Liver (tissue), 9 donors: ENCODE measurements around the gene SLC24A3. TPM values are rescaled to one million over a fixed set of nuclear protein-coding genes. Genes with fewer than 3 reads are reported as not detected.

Source experiments
- DNase-seq: peaks from one replicate; pipeline ENCODE4 v3.0.0-alpha.2; 2017; ENCODE audit warnings: low spot score
- H3K27ac ChIP-seq, 2 donors: one replicate each; pipeline ENCODE4 v1.7.0; 2013; ENCODE audit warnings: inconsistent platforms in 2 of 2, low read length in 2 of 2, control low read depth in 1 of 2, low read depth in 1 of 2, mild to moderate bottlenecking in 1 of 2
- H3K27me3 ChIP-seq, 4 donors: one replicate each; pipeline versions ENCODE4 v1.6.1 to v1.7.0; 2013; ENCODE audit warnings: low read length in 3 of 4, inconsistent platforms in 1 of 4, mild to moderate bottlenecking in 1 of 4, moderate library complexity in 1 of 4; ENCODE audit not compliant: control insufficient read depth in 4 of 4, insufficient read depth in 4 of 4
- H3K36me3 ChIP-seq, 4 donors: one replicate each; pipeline versions ENCODE4 v1.6.1 to v1.7.0; 2013; ENCODE audit warnings: low read length in 3 of 4, mild to moderate bottlenecking in 3 of 4, low read depth in 1 of 4, moderate library complexity in 1 of 4; ENCODE audit not compliant: control insufficient read depth in 4 of 4, insufficient read depth in 3 of 4
- H3K4me1 ChIP-seq, 4 donors: one replicate each; pipeline versions ENCODE4 v1.6.1 to v1.7.0; 2013; ENCODE audit warnings: low read length in 3 of 4, mild to moderate bottlenecking in 3 of 4, moderate library complexity in 1 of 4; ENCODE audit not compliant: control insufficient read depth in 4 of 4, insufficient read depth in 4 of 4
- H3K4me3 ChIP-seq, 3 donors: one replicate each; pipeline versions ENCODE4 v1.6.1 to v1.7.0; 2013; ENCODE audit warnings: low read length in 3 of 3, control low read depth in 1 of 3, low read depth in 1 of 3, mild to moderate bottlenecking in 1 of 3
- H3K9ac ChIP-seq, 2 donors: one replicate each; pipeline ENCODE4 v1.7.0; 2013; ENCODE audit warnings: low read length in 2 of 2, mild to moderate bottlenecking in 2 of 2, moderate library complexity in 2 of 2, control low read depth in 1 of 2, low read depth in 1 of 2
- H3K9me3 ChIP-seq, 4 donors: one replicate each; pipeline versions ENCODE4 v1.6.1 to v1.7.0; 2013; ENCODE audit warnings: low read length in 3 of 4; ENCODE audit not compliant: control insufficient read depth in 4 of 4
- EGR1 ChIP-seq, 2 donors: IDR thresholded peaks; 2 replicates each; pipeline ENCODE4 v1.6.1; 2016 to 2018; ENCODE audit warnings: antibody characterized with exemption in 2 of 2, low read depth in 2 of 2
- FOXA1 ChIP-seq: IDR thresholded peaks from 2 replicates; pipeline ENCODE4 v1.6.1; 2016; ENCODE audit warnings: antibody characterized with exemption
- FOXA2 ChIP-seq: IDR thresholded peaks from 2 replicates; pipeline ENCODE4 v1.6.1; 2016; ENCODE audit warnings: antibody characterized with exemption
- GABPA ChIP-seq, 2 donors: IDR thresholded peaks in 1 of 2; conservative IDR thresholded peaks in 1 of 2; 2 replicates each; pipeline ENCODE4 v1.6.1; 2016; ENCODE audit warnings: antibody characterized with exemption in 2 of 2, mild to moderate bottlenecking in 1 of 2, moderate library complexity in 1 of 2
- HNF4A ChIP-seq, 2 donors: conservative IDR thresholded peaks; 2 replicates each; pipeline ENCODE4 v1.6.1; 2016; ENCODE audit warnings: antibody characterized with exemption in 2 of 2, mild to moderate bottlenecking in 2 of 2
- HNF4G ChIP-seq: IDR thresholded peaks from 2 replicates; pipeline ENCODE4 v1.6.1; 2016; ENCODE audit warnings: antibody characterized with exemption
- JUND ChIP-seq, 2 donors: IDR thresholded peaks; 2 replicates each; pipeline ENCODE4 v1.6.1; 2016; ENCODE audit warnings: antibody characterized with exemption in 2 of 2
- NR2F2 ChIP-seq: IDR thresholded peaks from 2 replicates; pipeline ENCODE4 v1.6.1; 2016; ENCODE audit warnings: antibody characterized with exemption
- RAD21 ChIP-seq, 2 donors: IDR thresholded peaks; 2 replicates each; pipeline ENCODE4 v1.6.1; 2016; ENCODE audit warnings: antibody characterized with exemption in 2 of 2, mild to moderate bottlenecking in 2 of 2
- RXRA ChIP-seq, 2 donors: IDR thresholded peaks; 2 replicates each; pipeline ENCODE4 v1.6.1; 2017 to 2018; ENCODE audit warnings: antibody characterized with exemption in 2 of 2, mild to moderate bottlenecking in 1 of 2
- SP1 ChIP-seq: IDR thresholded peaks from 2 replicates; pipeline ENCODE4 v1.6.1; 2018; ENCODE audit warnings: antibody characterized with exemption, mild to moderate bottlenecking
- TAF1 ChIP-seq: conservative IDR thresholded peaks from 2 replicates; pipeline ENCODE4 v1.6.1; 2016; ENCODE audit warnings: antibody characterized with exemption, mild to moderate bottlenecking
- YY1 ChIP-seq: IDR thresholded peaks from 2 replicates; pipeline ENCODE4 v1.6.1; 2016; ENCODE audit warnings: antibody characterized with exemption, mild to moderate bottlenecking
- WGBS: extraction: QIAGEN DNeasy Blood & Tissue Kit; methylation state at CpG from one replicate; pipeline ENCODE4 v1.1.7; 2013; 5-methylcytosine and 5-hydroxymethylcytosine counted together
- polyA plus RNA-seq, 2 donors: library from polyadenylated mRNA; stranded (reverse) in 1 of 2; unstranded in 1 of 2; fragments of 200-250 nt in 1 of 2; fragments of >200 nt in 1 of 2; fragmentation: Nextera tagmentation in 1 of 2; extraction: Ambion mirVana in 1 of 2; gene quantifications; one replicate each; pipeline versions ENCODE4 v1.2.1 to v1.2.3, GENCODE V29; 2013 to 2015
- total RNA-seq, 2 donors: library from RNA; depleted of rRNA; stranded (reverse); fragments of >200 nt; gene quantifications; one replicate each; pipeline ENCODE4 v1.2.3, GENCODE V29; 2014
- TF ChIP-seq, protein P1 (sequence below): IDR thresholded peaks from 2 replicates; pipeline ENCODE4 v1.6.1; 2016; ENCODE audit warnings: antibody characterized with exemption
- TF ChIP-seq, protein P2 (sequence below): IDR thresholded peaks from 2 replicates; pipeline ENCODE4 v1.6.1; 2016; ENCODE audit warnings: antibody characterized with exemption, mild to moderate bottlenecking
- TF ChIP-seq, protein P3 (sequence below): fragments of 150-350 bp; IDR thresholded peaks from 2 replicates; pipeline ENCODE4 v1.5.1; 2017; ENCODE audit warnings: improper control_type of control experiment, low read depth, low read length; ENCODE audit not compliant: missing input control
- TF ChIP-seq, protein P4 (sequence below): IDR thresholded peaks from 2 replicates; pipeline ENCODE4 v1.6.1; 2016; ENCODE audit warnings: antibody characterized with exemption
- donor health status: healthy.
- donor health status: healthy.
- donor health status: healthy.
- donor health status: healthy.
- donor health status: healthy.

SLC24A3 gene
- total and polyA plus RNA-seq, 4 donors, result 0.28 to 1.8 (median 0.46) TPM

DNA sequence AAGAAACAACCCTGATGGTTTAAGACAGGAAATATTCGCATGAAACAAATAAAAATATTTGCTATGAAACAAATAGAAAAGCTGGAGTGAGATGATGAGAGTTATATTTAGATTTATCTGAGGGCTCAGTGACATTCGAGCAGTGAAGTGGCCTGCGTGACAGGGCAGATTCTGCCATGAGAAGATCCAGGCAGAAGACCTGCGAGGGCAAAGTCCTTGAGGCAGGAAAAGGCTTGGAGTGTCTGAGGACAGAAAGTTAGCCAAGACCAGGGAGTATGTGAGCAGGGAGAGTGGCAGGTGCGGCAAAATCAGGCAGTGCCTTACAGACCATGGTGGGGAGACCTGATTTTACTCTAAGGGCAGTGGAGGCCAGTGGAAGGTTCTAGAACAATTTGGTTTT lies 478.7 kb downstream of the SLC24A3 start:
- DNase-seq, result no peak
- H3K9me3 ChIP-seq, result no peaks in the 10 kb centered on the region
- TF ChIP-seq TAF1, result no peak
- no peak for TF ChIP-seq RXRA (IDR thresholded peaks at IDR 0.05)
- TF ChIP-seq EGR1 (IDR thresholded peaks at IDR 0.05; ENCODE audit: low read depth in 2 of 2), result no peak
- TF ChIP-seq SP1, result no peak
- TF ChIP-seq, protein P1, sequence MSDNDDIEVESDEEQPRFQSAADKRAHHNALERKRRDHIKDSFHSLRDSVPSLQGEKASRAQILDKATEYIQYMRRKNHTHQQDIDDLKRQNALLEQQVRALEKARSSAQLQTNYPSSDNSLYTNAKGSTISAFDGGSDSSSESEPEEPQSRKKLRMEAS, result no peak
- no peak for TF ChIP-seq HNF4G
- no peak for TF ChIP-seq NR2F2
- no peak for TF ChIP-seq JUND (IDR thresholded peaks at IDR 0.05)
- TF ChIP-seq, protein P2, sequence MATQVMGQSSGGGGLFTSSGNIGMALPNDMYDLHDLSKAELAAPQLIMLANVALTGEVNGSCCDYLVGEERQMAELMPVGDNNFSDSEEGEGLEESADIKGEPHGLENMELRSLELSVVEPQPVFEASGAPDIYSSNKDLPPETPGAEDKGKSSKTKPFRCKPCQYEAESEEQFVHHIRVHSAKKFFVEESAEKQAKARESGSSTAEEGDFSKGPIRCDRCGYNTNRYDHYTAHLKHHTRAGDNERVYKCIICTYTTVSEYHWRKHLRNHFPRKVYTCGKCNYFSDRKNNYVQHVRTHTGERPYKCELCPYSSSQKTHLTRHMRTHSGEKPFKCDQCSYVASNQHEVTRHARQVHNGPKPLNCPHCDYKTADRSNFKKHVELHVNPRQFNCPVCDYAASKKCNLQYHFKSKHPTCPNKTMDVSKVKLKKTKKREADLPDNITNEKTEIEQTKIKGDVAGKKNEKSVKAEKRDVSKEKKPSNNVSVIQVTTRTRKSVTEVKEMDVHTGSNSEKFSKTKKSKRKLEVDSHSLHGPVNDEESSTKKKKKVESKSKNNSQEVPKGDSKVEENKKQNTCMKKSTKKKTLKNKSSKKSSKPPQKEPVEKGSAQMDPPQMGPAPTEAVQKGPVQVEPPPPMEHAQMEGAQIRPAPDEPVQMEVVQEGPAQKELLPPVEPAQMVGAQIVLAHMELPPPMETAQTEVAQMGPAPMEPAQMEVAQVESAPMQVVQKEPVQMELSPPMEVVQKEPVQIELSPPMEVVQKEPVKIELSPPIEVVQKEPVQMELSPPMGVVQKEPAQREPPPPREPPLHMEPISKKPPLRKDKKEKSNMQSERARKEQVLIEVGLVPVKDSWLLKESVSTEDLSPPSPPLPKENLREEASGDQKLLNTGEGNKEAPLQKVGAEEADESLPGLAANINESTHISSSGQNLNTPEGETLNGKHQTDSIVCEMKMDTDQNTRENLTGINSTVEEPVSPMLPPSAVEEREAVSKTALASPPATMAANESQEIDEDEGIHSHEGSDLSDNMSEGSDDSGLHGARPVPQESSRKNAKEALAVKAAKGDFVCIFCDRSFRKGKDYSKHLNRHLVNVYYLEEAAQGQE, result no peak
- TF ChIP-seq YY1, result no peak
- no peak for TF ChIP-seq HNF4A (conservative IDR thresholded peaks at IDR 0.05)
- TF ChIP-seq GABPA (IDR thresholded peaks at IDR 0.05 in 1 of 2, conservative IDR thresholded peaks at IDR 0.05 in 1 of 2), result no peak
- TF ChIP-seq FOXA2, result no peak
- TF ChIP-seq RAD21 (IDR thresholded peaks at IDR 0.05), result no peak
- TF ChIP-seq, protein P3, sequence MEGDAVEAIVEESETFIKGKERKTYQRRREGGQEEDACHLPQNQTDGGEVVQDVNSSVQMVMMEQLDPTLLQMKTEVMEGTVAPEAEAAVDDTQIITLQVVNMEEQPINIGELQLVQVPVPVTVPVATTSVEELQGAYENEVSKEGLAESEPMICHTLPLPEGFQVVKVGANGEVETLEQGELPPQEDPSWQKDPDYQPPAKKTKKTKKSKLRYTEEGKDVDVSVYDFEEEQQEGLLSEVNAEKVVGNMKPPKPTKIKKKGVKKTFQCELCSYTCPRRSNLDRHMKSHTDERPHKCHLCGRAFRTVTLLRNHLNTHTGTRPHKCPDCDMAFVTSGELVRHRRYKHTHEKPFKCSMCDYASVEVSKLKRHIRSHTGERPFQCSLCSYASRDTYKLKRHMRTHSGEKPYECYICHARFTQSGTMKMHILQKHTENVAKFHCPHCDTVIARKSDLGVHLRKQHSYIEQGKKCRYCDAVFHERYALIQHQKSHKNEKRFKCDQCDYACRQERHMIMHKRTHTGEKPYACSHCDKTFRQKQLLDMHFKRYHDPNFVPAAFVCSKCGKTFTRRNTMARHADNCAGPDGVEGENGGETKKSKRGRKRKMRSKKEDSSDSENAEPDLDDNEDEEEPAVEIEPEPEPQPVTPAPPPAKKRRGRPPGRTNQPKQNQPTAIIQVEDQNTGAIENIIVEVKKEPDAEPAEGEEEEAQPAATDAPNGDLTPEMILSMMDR, result no peak
- no peak for TF ChIP-seq FOXA1
- TF ChIP-seq, protein P4, sequence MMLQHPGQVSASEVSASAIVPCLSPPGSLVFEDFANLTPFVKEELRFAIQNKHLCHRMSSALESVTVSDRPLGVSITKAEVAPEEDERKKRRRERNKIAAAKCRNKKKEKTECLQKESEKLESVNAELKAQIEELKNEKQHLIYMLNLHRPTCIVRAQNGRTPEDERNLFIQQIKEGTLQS, result no peak
- H3K36me3 ChIP-seq, result no peaks in the 10 kb centered on the region
- H3K9ac ChIP-seq, result no peak overlapping the region
- H3K4me1 ChIP-seq, result no peaks in the 10 kb centered on the region
- H3K27ac ChIP-seq, result no peak overlapping the region
- no peak overlapping the region for H3K4me3 ChIP-seq
- 84% methylated on average over 5 of the region's 5 CpGs for WGBS
- H3K27me3 ChIP-seq, result no peaks in the 10 kb centered on the region

DNA sequence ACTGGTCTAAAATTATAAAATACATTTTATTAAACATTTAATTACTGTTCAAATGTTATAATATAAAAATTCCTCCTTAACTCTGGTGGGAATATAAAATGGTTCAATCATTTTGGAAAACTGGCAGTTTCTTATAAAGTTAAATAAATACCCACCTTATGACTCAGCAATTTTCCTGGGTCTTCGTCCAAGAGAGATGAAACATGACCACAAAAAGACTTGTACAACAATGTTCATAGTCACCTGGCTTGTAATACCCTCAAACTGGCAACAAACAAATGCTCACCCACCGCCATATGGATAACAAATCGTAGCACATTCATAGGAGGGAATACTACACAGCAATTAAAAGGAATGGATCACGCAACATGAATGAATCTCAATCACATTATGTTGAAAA lies 479.7 kb downstream of the SLC24A3 start:
- H3K4me1 ChIP-seq, result no peaks in the 10 kb centered on the region
- no peaks in the 10 kb centered on the region for H3K36me3 ChIP-seq
- DNase-seq, result no peak
- TF ChIP-seq, protein P3, result no peak
- H3K9me3 ChIP-seq, result no peaks in the 10 kb centered on the region
- H3K4me3 ChIP-seq, result no peak overlapping the region
- 77% methylated on average over 4 of the region's 4 CpGs for WGBS
- H3K9ac ChIP-seq, result no peak overlapping the region
- no peaks in the 10 kb centered on the region for H3K27me3 ChIP-seq
- H3K27ac ChIP-seq, result no peak overlapping the region
